PC-3 (cell line): ENCODE data around the gene PIK3CG. TPM values are rescaled to one million over a fixed set of nuclear protein-coding genes. Genes with fewer than 3 reads are reported as not detected.
"Not testable (repeated sequence)": the region's sequence is repeated elsewhere in the genome, so short reads cannot be mapped to it uniquely, and the experiment has no call there.

ENCODE experiments used
- ATAC-seq: fragments of 200-7000 bp; cut with Tn5 transposase; 2 replicates; pipeline ENCODE4 v1.9.1; 2020; ENCODE audit warnings: mild to moderate bottlenecking, moderate library complexity
- BruUV-seq: library from RNA; stranded (reverse); fragments of 400-500 nt; replicated peaks from 2 replicates; lab custom pipeline; 2021; lab: Mats Ljungman, UMichigan
- CTCF ChIA-PET: fragments of 300-600 bp; sonication (Branson Sonifier 250); formaldehyde crosslinking; loops from one replicate; lab custom pipeline; 2022; ENCODE audit warnings: antibody characterized with exemption; lab: Charles Lee
- POLR2A ChIA-PET: fragments of 300-600 bp; sonication (Branson Sonifier 250); formaldehyde crosslinking; loops from one replicate; lab custom pipeline; 2022; ENCODE audit warnings: antibody characterized with exemption; ENCODE audit not compliant: unreplicated experiment; lab: Charles Lee
- DNase-seq: peaks from one replicate; pipeline ENCODE4 v3.0.0-alpha.2; 2015
- H2AFZ ChIP-seq: fragments of 300-600 bp; sonication (generic); 2 replicates; pipeline ENCODE4 v1.6.0; 2016; ENCODE audit warnings: antibody characterized with exemption, low read length
- H3F3A ChIP-seq: fragments of 300-600 bp; sonication (generic); one replicate; pipeline ENCODE4 v1.6.0; 2017; ENCODE audit warnings: antibody characterized with exemption, low read length, control low read depth, mild to moderate bottlenecking; ENCODE audit not compliant: unreplicated experiment
- H3K27ac ChIP-seq: fragments of 300-600 bp; sonication (generic); 2 replicates; pipeline ENCODE4 v1.5.1; 2016; ENCODE audit warnings: mild to moderate bottlenecking, low read length
- H3K27me3 ChIP-seq: fragments of 300-600 bp; sonication (generic); 2 replicates; pipeline ENCODE4 v1.6.1; 2016; ENCODE audit warnings: low read length, mixed read lengths
- H3K36me3 ChIP-seq: fragments of 300-600 bp; sonication (generic); 2 replicates; pipeline ENCODE4 v1.6.1; 2016; ENCODE audit warnings: low read depth, mixed run types, low read length, mixed read lengths
- H3K4me1 ChIP-seq: fragments of 300-600 bp; sonication (generic); 2 replicates; pipeline ENCODE4 v1.5.1; 2016; ENCODE audit warnings: low read length; ENCODE audit not compliant: insufficient read depth
- H3K4me2 ChIP-seq: fragments of 300-600 bp; sonication (generic); 2 replicates; pipeline ENCODE4 v1.6.0; 2016; ENCODE audit warnings: low read length
- H3K4me3 ChIP-seq: fragments of 300-600 bp; sonication (generic); 2 replicates; pipeline ENCODE4 v1.5.1; 2016; ENCODE audit warnings: mild to moderate bottlenecking, low read length, mixed read lengths
- H3K79me2 ChIP-seq: fragments of 300-600 bp; sonication (generic); 2 replicates; pipeline ENCODE4 v1.6.1; 2017; ENCODE audit warnings: low read length, mixed read lengths
- H3K9ac ChIP-seq: fragments of 300-600 bp; sonication (generic); 2 replicates; pipeline ENCODE4 v1.6.0; 2016; ENCODE audit warnings: mild to moderate bottlenecking, low read length
- H3K9me2 ChIP-seq: fragments of 300-600 bp; sonication (generic); replicated peaks from 2 replicates; pipeline ENCODE4 v1.6.1; 2016; ENCODE audit warnings: mixed run types, low read length, mixed read lengths
- H3K9me3 ChIP-seq: fragments of 300-600 bp; sonication (generic); 2 replicates; pipeline ENCODE4 v1.6.1; 2016; ENCODE audit warnings: low read length, mixed read lengths
- H4K20me1 ChIP-seq: fragments of 300-600 bp; sonication (generic); 2 replicates; pipeline ENCODE4 v1.6.1; 2016; ENCODE audit warnings: low read length, mixed read lengths
- EZH2 ChIP-seq: fragments of 300-600 bp; sonication (generic); IDR thresholded peaks from one replicate; pipeline ENCODE4 v1.6.1; 2017; ENCODE audit warnings: antibody characterized with exemption, mild to moderate bottlenecking, low read length; ENCODE audit not compliant: unreplicated experiment
- EZH2phosphoT487 ChIP-seq: fragments of 300-600 bp; sonication (generic); IDR thresholded peaks from 2 replicates; pipeline ENCODE4 v1.6.1; 2018; ENCODE audit warnings: mild to moderate bottlenecking, antibody characterized with exemption, low read length, borderline replicate concordance
- intact Hi-C: fragments of 100-400 bp; cut with micrococcal nuclease; formaldehyde crosslinking; loops from 2 replicates; pipeline ENCODE4 v1.9.0; 2023
- total RNA-seq: library from RNA; depleted of rRNA; stranded (reverse); fragments of >200 nt; gene quantifications from 2 replicates; pipeline ENCODE4 v1.2.3, GENCODE V29; 2014
- TF ChIP-seq, protein P1 (sequence below): fragments of 300-600 bp; sonication (generic); conservative IDR thresholded peaks from 2 replicates; pipeline ENCODE4 v1.5.1; 2017; ENCODE audit warnings: antibody characterized with exemption, low read depth, mild to moderate bottlenecking, low read length

PIK3CG gene
- total RNA-seq, 1 experiment from 2014 or later, result not detected

DNA sequence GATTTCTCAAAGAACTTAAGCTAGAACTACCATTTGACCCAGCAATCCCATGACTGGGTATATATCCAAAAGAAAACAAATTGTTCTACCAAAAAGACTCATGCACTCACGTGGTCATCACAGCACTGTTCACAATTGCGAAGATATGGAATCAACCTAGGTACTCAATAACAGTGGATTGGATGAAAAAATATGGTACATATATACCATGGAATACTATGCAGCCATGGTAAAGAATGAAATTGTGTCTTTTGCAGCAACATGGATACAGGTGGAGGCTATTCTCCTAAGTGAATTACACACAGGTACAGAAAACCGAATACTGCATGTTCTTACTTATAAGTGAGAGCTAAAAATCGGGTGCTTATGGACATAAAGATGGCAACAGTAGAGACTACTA is 61.8 kb downstream of the PIK3CG start:
- DNase-seq, result no peak
- ChIA-PET CTCF (no interaction called here), POLR2A (no interaction called here)
- intact Hi-C loops, result no loop called here
- H3K4me3 ChIP-seq, result no peak overlapping the region
- H3F3A ChIP-seq, result no peaks in the 10 kb centered on the region
- H2AFZ ChIP-seq, result no peak overlapping the region
- H3K9me3 ChIP-seq, result no peaks in the 10 kb centered on the region
- H3K27ac ChIP-seq, result no peak overlapping the region
- H3K36me3 ChIP-seq, result no peaks in the 10 kb centered on the region
- no peaks in the 10 kb centered on the region for H3K9me2 ChIP-seq
- no TSS peak for BruUV-seq
- ATAC-seq, result no peak
- peaks cover 15% of the 10 kb centered on the region; the same call in 1 of the 2 replicates for H3K27me3 ChIP-seq
- no peak overlapping the region for H3K9ac ChIP-seq
- TF ChIP-seq EZH2 (no peak), EZH2phosphoT487 (no peak)
- no peaks in the 10 kb centered on the region for H3K79me2 ChIP-seq
- H3K4me1 ChIP-seq, result no peaks in the 10 kb centered on the region
- H3K4me2 ChIP-seq, result no peak overlapping the region
- no peaks in the 10 kb centered on the region for H4K20me1 ChIP-seq

DNA sequence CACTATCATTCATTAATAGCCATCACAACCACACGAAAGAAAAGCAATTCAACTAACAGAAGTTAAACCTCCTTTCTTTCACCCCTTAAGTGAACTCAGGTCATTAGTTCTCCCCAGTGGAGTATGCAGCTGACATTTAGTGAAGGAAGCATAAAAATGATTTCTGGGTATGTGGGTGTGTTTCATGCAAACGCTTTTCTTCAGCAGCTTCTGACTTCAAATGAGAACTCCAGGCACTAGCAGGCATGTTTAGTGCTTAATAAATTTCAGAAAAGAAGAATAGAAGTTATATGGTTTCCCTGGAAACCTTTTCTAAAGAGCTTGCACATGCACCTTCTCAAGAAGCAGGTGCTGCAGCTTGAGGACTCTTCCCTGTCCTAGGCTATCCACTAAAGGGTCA is 62.5 kb downstream of the PIK3CG start:
- H3K27ac ChIP-seq, result no peak overlapping the region
- DNase-seq, result no peak
- H3K4me1 ChIP-seq, result no peaks in the 10 kb centered on the region
- H3K9me2 ChIP-seq, result no peaks in the 10 kb centered on the region
- no peaks in the 10 kb centered on the region for H3K9me3 ChIP-seq
- no peaks in the 10 kb centered on the region for H3K36me3 ChIP-seq
- H3K79me2 ChIP-seq, result no peaks in the 10 kb centered on the region
- POLR2A ChIA-PET, result no interaction called here
- CTCF ChIA-PET, result no interaction called here
- TF ChIP-seq, protein P1, sequence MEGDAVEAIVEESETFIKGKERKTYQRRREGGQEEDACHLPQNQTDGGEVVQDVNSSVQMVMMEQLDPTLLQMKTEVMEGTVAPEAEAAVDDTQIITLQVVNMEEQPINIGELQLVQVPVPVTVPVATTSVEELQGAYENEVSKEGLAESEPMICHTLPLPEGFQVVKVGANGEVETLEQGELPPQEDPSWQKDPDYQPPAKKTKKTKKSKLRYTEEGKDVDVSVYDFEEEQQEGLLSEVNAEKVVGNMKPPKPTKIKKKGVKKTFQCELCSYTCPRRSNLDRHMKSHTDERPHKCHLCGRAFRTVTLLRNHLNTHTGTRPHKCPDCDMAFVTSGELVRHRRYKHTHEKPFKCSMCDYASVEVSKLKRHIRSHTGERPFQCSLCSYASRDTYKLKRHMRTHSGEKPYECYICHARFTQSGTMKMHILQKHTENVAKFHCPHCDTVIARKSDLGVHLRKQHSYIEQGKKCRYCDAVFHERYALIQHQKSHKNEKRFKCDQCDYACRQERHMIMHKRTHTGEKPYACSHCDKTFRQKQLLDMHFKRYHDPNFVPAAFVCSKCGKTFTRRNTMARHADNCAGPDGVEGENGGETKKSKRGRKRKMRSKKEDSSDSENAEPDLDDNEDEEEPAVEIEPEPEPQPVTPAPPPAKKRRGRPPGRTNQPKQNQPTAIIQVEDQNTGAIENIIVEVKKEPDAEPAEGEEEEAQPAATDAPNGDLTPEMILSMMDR, result no peak
- TF ChIP-seq EZH2phosphoT487 (no peak), EZH2 (no peak)
- no peak overlapping the region for H3K4me3 ChIP-seq
- intact Hi-C loops, result no loop called here
- no peak overlapping the region for H2AFZ ChIP-seq
- peaks cover 15% of the 10 kb centered on the region; the same call in 1 of the 2 replicates for H3K27me3 ChIP-seq
- no peaks in the 10 kb centered on the region for H4K20me1 ChIP-seq
- H3K9ac ChIP-seq, result no peak overlapping the region
- H3F3A ChIP-seq, result no peaks in the 10 kb centered on the region
- BruUV-seq, result no TSS peak
- ATAC-seq, result no peak
- H3K4me2 ChIP-seq, result no peak overlapping the region

DNA sequence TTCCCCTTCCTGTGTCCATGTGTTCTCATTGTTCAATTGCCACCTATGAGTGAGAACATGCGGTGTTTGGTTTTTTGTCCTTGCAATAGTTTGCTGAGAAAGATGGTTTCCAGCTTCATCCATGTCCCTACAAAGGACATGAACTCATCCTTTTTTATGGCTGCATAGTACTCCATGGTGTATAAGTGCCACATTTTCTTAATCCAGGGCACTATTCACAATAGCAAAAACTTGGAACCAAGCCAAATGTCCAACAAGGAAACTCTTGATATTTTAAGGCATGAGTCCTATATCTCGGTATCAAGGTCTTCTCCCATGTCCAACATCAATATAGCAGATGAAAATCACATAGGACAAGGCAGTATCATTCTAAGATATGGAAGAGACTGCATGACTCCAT is 64.5 kb downstream of the PIK3CG start:
- H3K36me3 ChIP-seq, H3K9ac ChIP-seq, intact Hi-C loops, H3K9me3 ChIP-seq, H3K9me2 ChIP-seq, H3K27ac ChIP-seq, POLR2A ChIA-PET, CTCF ChIA-PET, H3K4me3 ChIP-seq, H3K4me2 ChIP-seq, ATAC-seq, DNase-seq, H2AFZ ChIP-seq, H3K79me2 ChIP-seq, H3F3A ChIP-seq, H4K20me1 ChIP-seq, BruUV-seq, H3K4me1 ChIP-seq: not testable (repeated sequence)
- peaks cover 15% of the 10 kb centered on the region; the same call in 1 of the 2 replicates for H3K27me3 ChIP-seq

DNA sequence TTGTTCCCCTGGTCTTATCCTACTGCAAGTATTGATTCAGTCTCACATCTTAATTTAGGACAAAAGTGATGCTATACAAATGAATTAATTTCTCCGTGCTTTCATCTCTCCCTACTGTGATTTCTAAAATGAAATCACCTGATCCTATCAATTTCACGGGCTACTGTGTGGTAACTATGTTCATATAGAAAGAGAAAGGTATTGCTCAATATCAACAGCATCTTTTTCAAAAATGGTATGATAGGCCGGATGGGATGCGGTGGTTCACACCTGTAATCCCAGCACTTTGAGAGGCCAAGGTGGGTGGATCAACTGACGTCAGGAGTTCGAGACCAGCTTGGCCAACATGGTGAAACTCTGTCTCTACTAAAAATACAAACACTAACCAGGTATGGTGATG is 71.2 kb downstream of the PIK3CG start:
- no TSS peak for BruUV-seq
- no peaks in the 10 kb centered on the region for H3K27me3 ChIP-seq
- POLR2A ChIA-PET, result no interaction called here
- no peak overlapping the region for H3K4me2 ChIP-seq
- H3K79me2 ChIP-seq, result no peaks in the 10 kb centered on the region
- H3K4me3 ChIP-seq, result no peak overlapping the region
- CTCF ChIA-PET, result no interaction called here
- intact Hi-C loops, result no loop called here
- H3K9me3 ChIP-seq, result no peaks in the 10 kb centered on the region
- no peak overlapping the region for H3K9ac ChIP-seq
- TF ChIP-seq EZH2phosphoT487 (no peak), EZH2 (no peak)
- TF ChIP-seq, protein P1, result no peak
- no peak for ATAC-seq
- no peak overlapping the region for H3K27ac ChIP-seq
- no peak for DNase-seq
- no peaks in the 10 kb centered on the region for H3K36me3 ChIP-seq
- H4K20me1 ChIP-seq, result no peaks in the 10 kb centered on the region
- no peaks in the 10 kb centered on the region for H3K4me1 ChIP-seq
- H2AFZ ChIP-seq, result no peak overlapping the region
- no peaks in the 10 kb centered on the region for H3F3A ChIP-seq
- no peaks in the 10 kb centered on the region for H3K9me2 ChIP-seq

DNA sequence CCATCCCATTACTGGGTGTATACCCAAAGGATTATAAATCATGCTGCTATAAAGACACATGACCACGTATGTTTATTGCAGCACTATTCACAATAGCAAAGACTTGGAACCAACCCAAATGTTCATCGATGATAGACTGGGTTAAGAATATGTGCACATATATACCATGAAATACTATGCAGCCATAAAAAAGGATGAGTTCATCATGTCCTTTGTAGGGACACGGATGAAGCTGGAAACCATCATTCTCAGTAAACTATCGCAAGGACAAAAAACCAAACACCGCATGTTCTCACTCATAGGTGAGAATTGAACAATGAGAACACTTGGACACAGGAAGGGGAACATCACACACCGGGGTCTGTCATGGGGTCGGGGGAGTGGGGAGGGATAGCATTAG is 73.0 kb downstream of the PIK3CG start:
- ATAC-seq, CTCF ChIA-PET: not testable (repeated sequence)

More for the DNA sequence above, 73.0 kb downstream of the PIK3CG start:
- H3K36me3 ChIP-seq, H3F3A ChIP-seq, H3K4me3 ChIP-seq, H4K20me1 ChIP-seq, H2AFZ ChIP-seq, H3K27me3 ChIP-seq, DNase-seq, H3K9ac ChIP-seq, BruUV-seq, H3K27ac ChIP-seq, H3K4me1 ChIP-seq, intact Hi-C loops, H3K9me3 ChIP-seq, H3K4me2 ChIP-seq, POLR2A ChIA-PET, H3K9me2 ChIP-seq, H3K79me2 ChIP-seq: not testable (repeated sequence)
